SH-SY5Y (cell line): ENCODE data around the gene OOSP4A.

Source experiments
- GATA2 ChIP-seq: IDR thresholded peaks from 2 replicates; pipeline ENCODE4 v1.6.1; 2011; ENCODE audit warnings: mild to moderate bottlenecking, low read depth, low read length
- GATA3 ChIP-seq: IDR thresholded peaks from 2 replicates; pipeline ENCODE4 v1.6.1; 2011; ENCODE audit warnings: low read depth, mild to moderate bottlenecking, low read length, moderate library complexity

- TF ChIP-seq GATA3 (no peak), GATA2 (no peak)
Measured at GRCh38 chr11:59981106-59981770, 17.4 kb downstream of the OOSP4A start.
